ENCODE data around the gene ATP8B4.

- no peak for TF ChIP-seq CTCF (conservative IDR thresholded peaks at IDR 0.05)
- TF ChIP-seq EZH2 (IDR thresholded peaks at IDR 0.05; ENCODE audit: low read depth) = no peak
Observed at GRCh38 chr15:50044406-50044805, 74.6 kb downstream of the ATP8B4 start.
